GM06990 (cell line): ENCODE measurements around the gene FOXA3.

Source experiments
- DNase-seq: peaks from one replicate; pipeline ENCODE4 v3.0.0-alpha.2; 2011; ENCODE audit not compliant: insufficient read length; ENCODE audit errors: extremely low read depth
- H3K27me3 ChIP-seq: replicated peaks from 2 replicates; pipeline ENCODE4 v1.6.0; 2011; ENCODE audit warnings: low read length; ENCODE audit not compliant: control insufficient read depth, insufficient read depth
- H3K36me3 ChIP-seq: 2 replicates; pipeline ENCODE4 v1.5.1; 2011; ENCODE audit warnings: low read length; ENCODE audit not compliant: control insufficient read depth, insufficient read depth
- H3K4me3 ChIP-seq: replicated peaks from 2 replicates; pipeline ENCODE4 v1.5.1; 2011; ENCODE audit warnings: low read depth, mild to moderate bottlenecking, control low read depth, low read length
- TF ChIP-seq, protein P1 (sequence below): IDR thresholded peaks from 2 replicates; pipeline ENCODE4 v1.5.1; 2011; ENCODE audit warnings: low read length, control low read depth, mild to moderate bottlenecking, inconsistent platforms; ENCODE audit not compliant: insufficient read depth, poor library complexity, severe bottlenecking

The FOXA3 gene

DNA sequence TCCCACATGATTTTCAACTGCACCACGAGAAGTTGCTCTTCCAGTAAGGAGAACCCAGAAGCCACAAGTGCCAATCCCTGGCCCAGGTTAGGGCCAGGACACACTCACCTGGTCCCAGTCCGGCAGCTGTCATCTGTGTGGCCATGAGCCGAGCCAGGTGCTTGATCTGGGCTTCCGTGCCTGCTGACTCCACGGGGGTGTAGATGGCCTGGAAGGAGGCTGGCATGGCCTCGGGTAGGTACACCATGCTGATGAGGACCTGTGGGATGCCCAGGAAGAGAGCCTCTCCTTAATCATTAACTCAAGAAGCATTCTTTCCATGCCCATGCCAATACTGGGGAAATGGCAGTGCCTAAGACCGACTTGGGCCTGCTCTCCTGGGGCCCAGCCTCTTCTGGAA, 29.2 kb upstream of the FOXA3 start:
- H3K36me3 ChIP-seq = peaks cover 38% of the 10 kb centered on the region
- no peak for DNase-seq

GRCh38 chr19:45842198-45842597, 21.9 kb upstream of the FOXA3 start:
- no peaks in the 10 kb centered on the region for H3K27me3 ChIP-seq
- H3K36me3 ChIP-seq = peaks cover 31% of the 10 kb centered on the region
- DNase-seq = no peak
- TF ChIP-seq, protein P1, sequence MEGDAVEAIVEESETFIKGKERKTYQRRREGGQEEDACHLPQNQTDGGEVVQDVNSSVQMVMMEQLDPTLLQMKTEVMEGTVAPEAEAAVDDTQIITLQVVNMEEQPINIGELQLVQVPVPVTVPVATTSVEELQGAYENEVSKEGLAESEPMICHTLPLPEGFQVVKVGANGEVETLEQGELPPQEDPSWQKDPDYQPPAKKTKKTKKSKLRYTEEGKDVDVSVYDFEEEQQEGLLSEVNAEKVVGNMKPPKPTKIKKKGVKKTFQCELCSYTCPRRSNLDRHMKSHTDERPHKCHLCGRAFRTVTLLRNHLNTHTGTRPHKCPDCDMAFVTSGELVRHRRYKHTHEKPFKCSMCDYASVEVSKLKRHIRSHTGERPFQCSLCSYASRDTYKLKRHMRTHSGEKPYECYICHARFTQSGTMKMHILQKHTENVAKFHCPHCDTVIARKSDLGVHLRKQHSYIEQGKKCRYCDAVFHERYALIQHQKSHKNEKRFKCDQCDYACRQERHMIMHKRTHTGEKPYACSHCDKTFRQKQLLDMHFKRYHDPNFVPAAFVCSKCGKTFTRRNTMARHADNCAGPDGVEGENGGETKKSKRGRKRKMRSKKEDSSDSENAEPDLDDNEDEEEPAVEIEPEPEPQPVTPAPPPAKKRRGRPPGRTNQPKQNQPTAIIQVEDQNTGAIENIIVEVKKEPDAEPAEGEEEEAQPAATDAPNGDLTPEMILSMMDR = no peak
- no peak overlapping the region for H3K4me3 ChIP-seq

More for the DNA sequence above, 29.2 kb upstream of the FOXA3 start:
- H3K27me3 ChIP-seq = no peaks in the 10 kb centered on the region
- TF ChIP-seq, protein P1 = no peak
- H3K4me3 ChIP-seq = no peak overlapping the region

DNA sequence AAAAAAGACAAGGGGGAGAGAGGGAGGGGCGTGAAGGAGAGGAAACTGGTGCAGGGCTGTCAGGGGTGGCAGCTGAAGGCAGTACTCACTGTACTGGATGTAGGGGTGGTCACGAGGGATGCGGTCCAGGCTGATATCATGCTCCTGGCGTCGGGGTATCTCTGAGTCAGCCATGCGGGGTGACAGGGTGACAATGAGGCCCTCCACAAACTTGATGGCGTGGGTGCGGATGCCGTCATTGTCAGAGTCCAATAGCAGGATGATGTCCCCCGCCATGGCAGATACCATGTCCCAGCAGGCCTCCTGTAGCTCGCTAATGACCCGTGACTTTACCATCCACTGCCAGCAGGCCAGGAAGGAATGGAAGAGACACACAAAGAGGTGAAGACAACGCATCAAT, 16.5 kb upstream of the FOXA3 start:
- Histone ChIP-seq H3K27me3 (no peaks in the 10 kb centered on the region), H3K4me3 (no peak overlapping the region), H3K36me3 (peaks cover 41% of the 10 kb centered on the region)
- TF ChIP-seq, protein P1 = no peak
- DNase-seq = no peak

DNA sequence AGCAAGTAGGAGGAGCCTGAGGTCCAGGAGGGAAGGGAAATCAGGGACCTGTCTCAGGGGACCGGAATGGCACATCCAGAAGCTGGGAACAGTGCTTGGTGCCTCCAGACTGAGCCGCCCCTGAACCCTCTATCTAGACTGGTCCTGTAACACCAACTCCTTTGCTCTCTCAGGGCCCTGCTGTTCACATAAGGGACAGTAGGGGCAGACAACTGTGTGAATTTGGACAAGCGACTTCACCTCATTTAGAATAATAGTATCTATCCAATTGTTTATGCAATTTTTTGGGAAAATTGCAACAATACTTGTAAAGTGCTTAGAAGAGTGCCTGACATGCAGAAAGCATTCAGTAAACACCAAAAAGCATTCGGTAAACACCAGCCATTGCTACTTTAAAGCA, 15.2 kb upstream of the FOXA3 start:
- TF ChIP-seq, protein P1 = peak; percentile 43
- H3K4me3 ChIP-seq = no peak overlapping the region
- H3K36me3 ChIP-seq = peaks cover 35% of the 10 kb centered on the region
- H3K27me3 ChIP-seq = no peaks in the 10 kb centered on the region
- DNase-seq = no peak

- TF ChIP-seq, protein P1 = no peak
- Histone ChIP-seq H3K27me3 (no peaks in the 10 kb centered on the region), H3K36me3 (peaks cover 42% of the 10 kb centered on the region), H3K4me3 (no peak overlapping the region)
- no peak for DNase-seq
Measured at GRCh38 chr19:45852145-45852750, 11.9 kb upstream of the FOXA3 start.

GRCh38 chr19:45852983-45853382, 11.1 kb upstream of the FOXA3 start:
- peaks cover 35% of the 10 kb centered on the region for H3K36me3 ChIP-seq
- TF ChIP-seq, protein P1 = no peak
- no peak overlapping the region for H3K4me3 ChIP-seq
- no peak for DNase-seq
- H3K27me3 ChIP-seq = no peaks in the 10 kb centered on the region
